ENCODE measurements around the gene SLC66A2.

SLC66A2 gene

DNA sequence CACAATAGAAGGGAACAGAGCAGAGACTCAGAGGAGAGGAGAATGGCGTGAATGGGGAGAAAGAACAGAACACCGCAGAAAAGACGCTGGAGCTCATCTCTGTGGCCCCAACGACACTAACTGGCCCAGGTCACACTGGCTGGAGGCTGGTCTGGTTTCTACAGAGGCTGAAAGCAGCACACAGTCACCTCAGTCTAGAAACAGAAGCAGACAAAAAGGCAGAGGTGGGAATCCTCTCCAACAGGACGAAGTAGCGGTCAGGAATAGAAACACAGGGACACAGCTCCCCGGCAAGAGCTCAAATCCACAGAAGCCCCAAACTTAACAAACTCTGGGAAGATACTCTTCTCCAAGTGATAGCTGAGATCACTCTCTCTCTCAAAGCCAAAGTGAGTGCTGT, 9.2 kb downstream of the SLC66A2 start:
- TF ChIP-seq ZBTB7A (IDR thresholded peaks at IDR 0.05; ENCODE audit: low read depth), result no peak

DNA sequence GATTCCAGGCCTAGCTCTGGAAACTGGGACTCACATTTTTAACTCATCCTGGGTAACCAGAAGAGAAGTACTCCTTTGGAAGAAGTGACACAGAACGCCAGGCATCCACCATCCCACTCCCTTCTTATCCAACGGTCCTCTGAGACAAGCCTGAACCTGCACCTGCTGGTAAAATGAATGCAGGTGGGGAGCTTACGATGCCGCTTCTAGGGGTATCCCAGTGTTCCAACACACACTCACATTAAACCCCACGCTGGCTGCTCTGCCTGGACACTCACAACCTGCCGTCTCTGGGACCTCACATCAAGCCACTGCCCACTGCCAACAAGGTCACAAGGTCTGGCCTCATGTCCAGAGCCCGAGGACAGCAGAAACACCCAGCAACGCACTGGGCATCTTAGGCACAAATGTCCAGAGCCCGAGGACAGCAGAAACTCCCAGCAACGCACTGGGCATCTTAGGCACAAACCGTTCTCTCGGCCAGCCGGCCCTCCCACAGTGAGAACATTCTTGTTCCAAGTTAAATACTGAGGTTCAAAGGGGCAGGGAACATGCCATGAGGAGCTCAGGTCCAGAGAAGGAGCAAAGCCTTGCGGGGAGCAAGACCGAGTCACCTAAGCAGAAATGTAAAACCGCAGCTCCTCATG, 9.9 kb downstream of the SLC66A2 start:
- TF ChIP-seq YY1 (IDR thresholded peaks at IDR 0.05; ENCODE audit: low read depth) (no peak), RAD21 (IDR thresholded peaks at IDR 0.05; ENCODE audit: low read depth) (no peak), NFIC (IDR thresholded peaks at IDR 0.05) (no peak), CREB1 (IDR thresholded peaks at IDR 0.05; ENCODE audit: low read depth) (no peak), FOXM1 (IDR thresholded peaks at IDR 0.05; ENCODE audit: borderline replicate concordance, low read depth) (no peak), EP300 (IDR thresholded peaks at IDR 0.05; ENCODE audit: borderline replicate concordance) (no peak), ZBTB7A (IDR thresholded peaks at IDR 0.05; ENCODE audit: low read depth) (no peak), EGR1 (IDR thresholded peaks at IDR 0.05) (no peak), TAF1 (IDR thresholded peaks at IDR 0.05; ENCODE audit: low read depth) (no peak), CEBPB (IDR thresholded peaks at IDR 0.05) (no peak), TCF12 (IDR thresholded peaks at IDR 0.05; ENCODE audit: low read depth) (no peak), TEAD4 (IDR thresholded peaks at IDR 0.05) (no peak)
- TF ChIP-seq, protein P1, sequence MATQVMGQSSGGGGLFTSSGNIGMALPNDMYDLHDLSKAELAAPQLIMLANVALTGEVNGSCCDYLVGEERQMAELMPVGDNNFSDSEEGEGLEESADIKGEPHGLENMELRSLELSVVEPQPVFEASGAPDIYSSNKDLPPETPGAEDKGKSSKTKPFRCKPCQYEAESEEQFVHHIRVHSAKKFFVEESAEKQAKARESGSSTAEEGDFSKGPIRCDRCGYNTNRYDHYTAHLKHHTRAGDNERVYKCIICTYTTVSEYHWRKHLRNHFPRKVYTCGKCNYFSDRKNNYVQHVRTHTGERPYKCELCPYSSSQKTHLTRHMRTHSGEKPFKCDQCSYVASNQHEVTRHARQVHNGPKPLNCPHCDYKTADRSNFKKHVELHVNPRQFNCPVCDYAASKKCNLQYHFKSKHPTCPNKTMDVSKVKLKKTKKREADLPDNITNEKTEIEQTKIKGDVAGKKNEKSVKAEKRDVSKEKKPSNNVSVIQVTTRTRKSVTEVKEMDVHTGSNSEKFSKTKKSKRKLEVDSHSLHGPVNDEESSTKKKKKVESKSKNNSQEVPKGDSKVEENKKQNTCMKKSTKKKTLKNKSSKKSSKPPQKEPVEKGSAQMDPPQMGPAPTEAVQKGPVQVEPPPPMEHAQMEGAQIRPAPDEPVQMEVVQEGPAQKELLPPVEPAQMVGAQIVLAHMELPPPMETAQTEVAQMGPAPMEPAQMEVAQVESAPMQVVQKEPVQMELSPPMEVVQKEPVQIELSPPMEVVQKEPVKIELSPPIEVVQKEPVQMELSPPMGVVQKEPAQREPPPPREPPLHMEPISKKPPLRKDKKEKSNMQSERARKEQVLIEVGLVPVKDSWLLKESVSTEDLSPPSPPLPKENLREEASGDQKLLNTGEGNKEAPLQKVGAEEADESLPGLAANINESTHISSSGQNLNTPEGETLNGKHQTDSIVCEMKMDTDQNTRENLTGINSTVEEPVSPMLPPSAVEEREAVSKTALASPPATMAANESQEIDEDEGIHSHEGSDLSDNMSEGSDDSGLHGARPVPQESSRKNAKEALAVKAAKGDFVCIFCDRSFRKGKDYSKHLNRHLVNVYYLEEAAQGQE (IDR thresholded peaks at IDR 0.05; ENCODE audit: low read depth), result no peak
- TF ChIP-seq, protein P2, sequence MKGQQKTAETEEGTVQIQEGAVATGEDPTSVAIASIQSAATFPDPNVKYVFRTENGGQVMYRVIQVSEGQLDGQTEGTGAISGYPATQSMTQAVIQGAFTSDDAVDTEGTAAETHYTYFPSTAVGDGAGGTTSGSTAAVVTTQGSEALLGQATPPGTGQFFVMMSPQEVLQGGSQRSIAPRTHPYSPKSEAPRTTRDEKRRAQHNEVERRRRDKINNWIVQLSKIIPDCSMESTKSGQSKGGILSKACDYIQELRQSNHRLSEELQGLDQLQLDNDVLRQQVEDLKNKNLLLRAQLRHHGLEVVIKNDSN (IDR thresholded peaks at IDR 0.05), result no peak
- TF ChIP-seq, protein P3, sequence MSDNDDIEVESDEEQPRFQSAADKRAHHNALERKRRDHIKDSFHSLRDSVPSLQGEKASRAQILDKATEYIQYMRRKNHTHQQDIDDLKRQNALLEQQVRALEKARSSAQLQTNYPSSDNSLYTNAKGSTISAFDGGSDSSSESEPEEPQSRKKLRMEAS (IDR thresholded peaks at IDR 0.05), result no peak

DNA sequence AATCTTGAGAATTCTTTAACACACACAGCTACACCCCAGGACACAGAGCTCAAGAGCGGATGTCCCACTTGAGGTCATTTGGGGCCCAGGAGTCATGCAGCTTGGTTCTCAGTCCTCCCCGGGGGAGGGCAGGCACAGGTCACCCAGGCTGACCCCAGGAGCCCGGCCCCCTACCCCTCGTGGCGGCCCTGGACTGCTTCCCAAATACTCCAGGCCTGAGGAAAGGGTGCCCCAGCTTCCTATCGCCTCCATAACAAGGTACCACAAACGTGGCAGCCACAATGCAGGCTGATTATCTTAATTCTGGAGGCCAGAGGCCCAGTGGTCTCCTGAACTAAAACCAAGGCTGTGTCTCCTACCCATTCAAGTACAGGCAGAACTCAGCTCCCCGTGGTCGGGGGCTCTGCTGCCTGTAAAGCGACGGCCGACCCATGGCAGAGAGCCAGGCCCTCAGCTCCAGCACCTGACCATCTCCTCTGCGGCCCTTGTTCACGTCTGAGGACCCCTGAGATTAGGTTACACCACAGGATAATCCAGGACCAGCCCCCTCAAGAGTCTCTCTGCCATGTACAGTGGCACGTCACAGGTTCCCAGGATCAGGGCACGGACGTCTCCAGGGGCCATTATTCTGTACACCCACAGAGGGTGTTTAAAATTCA, 10.5 kb downstream of the SLC66A2 start:
- TF ChIP-seq CEBPB (IDR thresholded peaks at IDR 0.05) (no peak), ZBTB7A (IDR thresholded peaks at IDR 0.05; ENCODE audit: low read depth) (no peak), NFIC (IDR thresholded peaks at IDR 0.05) (no peak), EGR1 (IDR thresholded peaks at IDR 0.05) (no peak), TCF12 (IDR thresholded peaks at IDR 0.05; ENCODE audit: low read depth) (no peak), RAD21 (IDR thresholded peaks at IDR 0.05; ENCODE audit: low read depth) (no peak), TAF1 (IDR thresholded peaks at IDR 0.05; ENCODE audit: low read depth) (no peak), YY1 (IDR thresholded peaks at IDR 0.05; ENCODE audit: low read depth) (no peak), TEAD4 (IDR thresholded peaks at IDR 0.05) (no peak), FOXM1 (IDR thresholded peaks at IDR 0.05; ENCODE audit: borderline replicate concordance, low read depth) (no peak), EP300 (IDR thresholded peaks at IDR 0.05; ENCODE audit: borderline replicate concordance) (no peak), CREB1 (IDR thresholded peaks at IDR 0.05; ENCODE audit: low read depth) (no peak)
- TF ChIP-seq, protein P3 (IDR thresholded peaks at IDR 0.05), result no peak
- TF ChIP-seq, protein P1 (IDR thresholded peaks at IDR 0.05; ENCODE audit: low read depth), result no peak
- TF ChIP-seq, protein P2 (IDR thresholded peaks at IDR 0.05), result no peak

DNA sequence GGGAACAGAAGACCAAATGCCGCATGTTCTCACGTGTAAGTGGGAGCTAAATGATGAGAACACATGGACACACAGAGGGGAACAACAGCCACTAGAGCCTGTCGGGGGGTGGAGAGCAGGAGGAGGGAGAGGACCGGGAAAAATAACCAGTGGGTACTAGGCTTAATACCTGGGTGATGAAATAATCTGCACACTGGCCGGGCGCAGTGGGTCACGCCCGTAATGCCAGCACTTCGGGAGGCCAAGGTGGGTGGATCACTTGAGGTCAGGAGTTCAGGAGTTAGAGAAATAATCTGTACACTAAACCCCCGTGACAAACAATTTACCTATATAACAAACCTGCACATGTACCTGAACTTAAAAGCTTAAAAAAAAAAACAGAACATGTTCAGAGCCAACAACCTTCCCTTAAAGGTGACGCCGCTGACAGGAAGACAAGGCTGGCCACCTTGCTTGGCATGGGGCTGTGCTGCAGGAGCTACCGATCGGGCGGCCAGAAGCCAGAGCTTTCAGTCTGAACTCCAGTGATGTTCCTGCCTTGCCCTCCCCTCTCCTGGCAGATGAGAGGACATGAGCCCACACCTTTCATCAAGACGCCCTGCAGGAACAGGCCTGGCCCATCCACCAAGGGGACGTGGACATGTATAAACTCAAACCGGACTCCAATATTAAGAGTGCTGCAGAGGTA, 11.2 kb downstream of the SLC66A2 start:
- TF ChIP-seq EP300 (IDR thresholded peaks at IDR 0.05; ENCODE audit: borderline replicate concordance), result no peak
- TF ChIP-seq, protein P2 (IDR thresholded peaks at IDR 0.05), result no peak
- TF ChIP-seq, protein P1 (IDR thresholded peaks at IDR 0.05; ENCODE audit: low read depth), result no peak
- TF ChIP-seq FOXM1 (IDR thresholded peaks at IDR 0.05; ENCODE audit: borderline replicate concordance, low read depth), result no peak
- no peak for TF ChIP-seq YY1 (IDR thresholded peaks at IDR 0.05; ENCODE audit: low read depth)
- TF ChIP-seq, protein P3 (IDR thresholded peaks at IDR 0.05), result no peak
- TF ChIP-seq TEAD4 (IDR thresholded peaks at IDR 0.05), result no peak
- TF ChIP-seq CEBPB (IDR thresholded peaks at IDR 0.05), result no peak
- no peak for TF ChIP-seq TAF1 (IDR thresholded peaks at IDR 0.05; ENCODE audit: low read depth)
- no peak for TF ChIP-seq EGR1 (IDR thresholded peaks at IDR 0.05)
